Fibroblast of skin of back (primary cell): ENCODE results near the gene HSPBP1.

ENCODE experiments used
- DNase-seq: peaks from one replicate; pipeline ENCODE4 v3.0.0-alpha.2; 2013

HSPBP1 gene

DNA sequence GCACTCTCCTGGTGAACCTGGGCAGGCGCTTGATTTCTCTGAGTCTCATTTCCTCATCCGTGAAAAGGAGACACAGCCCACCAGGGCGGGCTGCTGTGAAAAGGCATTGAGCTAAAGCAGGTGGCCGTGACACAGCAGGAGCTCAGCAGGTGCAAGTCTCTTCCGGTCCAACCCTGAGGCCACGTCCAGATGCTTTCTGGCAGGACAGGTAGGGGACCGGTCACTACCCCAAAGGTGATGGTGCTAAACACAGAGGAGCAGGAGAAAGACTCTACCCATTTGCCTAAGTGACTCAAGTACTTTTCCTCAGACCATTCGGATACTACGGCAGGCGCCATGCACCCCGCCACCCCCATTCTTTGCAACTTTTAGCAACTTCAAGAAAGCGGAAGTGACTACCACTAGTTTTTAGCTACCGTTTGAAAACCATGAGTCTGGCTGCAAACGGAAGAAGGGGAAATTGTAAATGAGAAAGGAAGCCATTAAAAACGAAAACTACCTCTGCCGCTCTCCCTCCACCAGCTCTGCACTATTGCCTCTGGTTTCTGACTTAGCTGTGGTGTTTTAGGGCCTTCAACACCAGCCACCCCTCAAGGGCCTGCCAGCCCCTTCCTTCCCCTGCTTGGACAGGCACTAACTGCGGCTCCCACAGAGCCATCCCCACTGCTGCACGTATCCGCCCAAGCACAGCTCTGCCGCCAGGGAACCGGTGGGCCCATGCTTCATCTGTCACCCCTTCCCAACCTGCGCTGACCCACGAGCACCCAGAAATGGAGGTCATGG is 25.9 kb downstream of the HSPBP1 start:
- no peak for DNase-seq

DNA sequence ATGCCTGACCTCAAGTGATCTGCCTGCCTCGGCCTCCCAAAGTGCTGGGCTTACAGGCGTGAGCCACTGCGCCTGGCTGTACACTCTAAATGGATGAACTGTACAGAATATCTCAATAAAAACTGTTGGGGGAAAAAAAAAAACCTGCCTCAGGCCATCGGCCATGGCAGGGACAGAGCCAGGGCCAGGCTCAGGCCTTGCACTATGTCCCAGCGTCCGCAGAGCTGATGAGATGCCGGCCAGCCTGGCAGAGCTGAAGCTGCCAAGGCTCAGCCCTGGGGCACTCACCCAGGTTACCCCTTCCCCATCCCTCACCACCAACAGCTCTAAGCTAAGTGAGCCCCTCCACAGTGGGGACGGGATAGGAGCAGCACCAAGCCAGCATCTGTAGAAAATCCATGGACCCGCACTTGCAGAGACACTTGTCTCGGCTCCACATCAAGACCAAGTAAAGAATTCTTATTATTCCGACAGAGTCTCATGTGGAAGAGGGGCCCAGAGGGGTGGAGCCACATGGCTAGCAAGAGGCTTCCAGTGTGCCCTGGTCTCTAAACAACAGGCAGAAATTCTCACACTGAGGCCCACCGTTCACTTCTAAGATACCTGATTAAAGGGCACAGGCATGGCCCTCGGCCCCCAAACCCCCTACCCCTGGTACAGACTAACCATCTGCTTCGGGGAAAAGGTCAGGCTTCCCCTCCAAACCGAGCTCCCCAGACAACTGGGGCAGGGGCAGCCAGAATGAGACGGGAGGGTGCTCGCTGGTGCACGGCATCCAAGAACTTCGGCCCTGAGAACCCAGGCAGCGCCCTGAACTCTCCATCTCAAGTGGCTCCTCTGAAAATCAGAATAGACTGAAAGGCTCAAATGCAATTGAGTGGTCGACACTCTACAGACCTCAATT is 26.9 kb downstream of the HSPBP1 start:
- DNase-seq = no peak

DNA sequence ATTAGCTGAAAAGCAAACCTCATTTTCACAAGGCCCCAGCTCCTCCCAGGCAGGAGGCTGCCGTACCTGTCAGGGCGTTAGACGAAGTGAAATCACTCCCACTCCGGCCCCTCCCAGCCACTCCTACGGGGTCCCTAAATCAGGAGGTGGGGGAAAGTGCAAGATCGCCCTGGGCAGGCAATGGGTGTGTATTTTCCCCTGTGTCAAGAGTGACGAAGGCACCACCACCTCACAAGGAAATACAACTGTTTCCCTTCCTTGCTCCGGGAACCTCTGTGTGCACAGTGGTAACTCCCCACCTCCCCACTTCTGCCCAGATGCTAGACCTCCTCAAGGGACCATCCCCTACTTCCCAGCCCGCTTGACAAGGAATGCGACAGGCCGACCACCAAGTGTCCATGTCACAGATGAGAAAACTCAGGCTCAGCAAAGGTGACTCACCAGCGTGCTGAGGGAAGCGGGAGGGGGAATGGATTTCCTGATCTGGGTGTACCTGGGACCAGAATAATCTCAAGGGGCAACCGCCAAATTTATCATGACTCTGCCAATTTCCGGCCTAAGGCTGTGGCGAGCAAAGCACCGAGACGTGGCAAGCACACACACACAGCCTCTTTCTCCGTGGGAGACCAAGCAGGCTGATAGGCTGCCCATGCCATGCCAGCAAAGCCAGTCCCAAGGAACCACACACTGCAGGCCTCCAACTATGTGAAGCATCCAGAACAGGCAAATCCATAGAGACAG is 28.4 kb downstream of the HSPBP1 start:
- peak; percentile 20 for DNase-seq

DNA sequence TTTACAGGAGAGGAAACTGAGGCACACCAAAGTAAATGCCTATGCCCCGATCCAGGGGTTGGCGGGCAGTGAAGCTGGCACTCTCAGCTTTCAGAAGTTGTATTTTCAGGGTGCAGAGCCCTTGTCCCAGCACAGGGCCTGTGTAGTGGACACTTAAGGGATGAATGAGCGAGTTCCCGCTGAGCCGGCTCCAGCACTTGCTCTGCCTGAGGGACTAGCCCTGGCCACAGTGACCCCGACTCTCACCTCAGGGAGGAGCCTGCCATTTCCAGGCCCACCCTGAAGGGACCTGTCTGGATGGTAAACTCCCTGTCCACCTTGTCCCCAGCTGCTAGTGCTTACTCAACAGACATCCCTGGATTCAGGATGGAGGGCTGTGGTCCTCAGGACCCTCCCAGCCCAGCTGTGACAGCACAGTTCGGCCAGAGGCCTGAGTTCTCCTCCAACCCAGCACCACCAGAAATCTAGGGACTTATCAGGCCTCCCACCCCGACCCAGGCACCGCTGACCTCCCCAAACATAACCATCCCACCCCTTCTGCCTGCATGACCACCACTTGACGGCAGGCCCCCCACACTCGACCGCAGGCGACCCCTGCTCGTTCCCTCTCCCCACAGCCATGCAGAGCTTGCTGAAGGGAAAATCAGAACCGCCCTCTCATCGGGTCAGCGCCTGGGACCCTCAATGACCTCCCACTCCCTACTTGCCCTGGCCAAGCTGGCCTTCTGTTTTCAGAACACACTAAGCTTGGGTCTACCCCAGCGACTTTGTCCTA is 29.5 kb downstream of the HSPBP1 start:
- no peak for DNase-seq

DNA sequence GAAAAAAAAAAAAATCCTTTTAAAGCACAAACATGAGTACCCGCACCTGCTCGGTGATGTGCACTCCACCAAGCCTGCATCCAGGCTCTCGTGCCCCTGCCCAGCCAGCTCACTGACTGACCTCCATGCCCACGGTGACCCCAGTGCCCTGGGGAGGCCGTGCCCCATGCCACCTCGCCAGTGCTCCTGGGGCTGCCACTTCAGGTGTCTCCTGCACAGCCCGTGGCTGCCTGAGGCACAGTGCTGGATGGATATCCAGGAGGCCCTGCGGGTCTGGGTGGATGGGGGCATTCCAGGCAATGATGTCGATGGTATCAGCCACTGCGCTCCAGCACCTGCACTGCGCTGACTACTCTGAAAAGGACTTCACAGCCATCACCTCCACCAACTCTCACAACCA is 30.1 kb downstream of the HSPBP1 start:
- DNase-seq = no peak

DNA sequence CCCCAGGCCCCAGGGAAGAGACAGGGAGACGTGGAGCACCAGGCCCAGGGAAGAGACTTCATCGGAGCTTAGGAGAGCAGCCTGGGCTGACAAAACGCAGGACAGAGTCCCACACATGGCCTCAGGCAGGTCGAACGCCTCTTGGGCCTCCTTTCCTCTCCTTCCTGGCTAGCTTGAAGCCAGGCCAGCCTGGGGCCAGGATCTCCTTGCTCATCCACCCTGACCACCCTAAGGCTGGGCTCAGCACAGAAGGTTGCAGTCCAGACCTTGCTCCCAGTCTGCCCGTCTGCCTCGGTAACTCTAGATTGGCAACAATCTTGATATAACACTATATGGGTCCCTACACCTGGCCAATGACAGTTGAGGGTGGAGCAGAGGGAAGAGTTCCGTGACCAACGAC is 31.2 kb downstream of the HSPBP1 start:
- no peak for DNase-seq

DNA sequence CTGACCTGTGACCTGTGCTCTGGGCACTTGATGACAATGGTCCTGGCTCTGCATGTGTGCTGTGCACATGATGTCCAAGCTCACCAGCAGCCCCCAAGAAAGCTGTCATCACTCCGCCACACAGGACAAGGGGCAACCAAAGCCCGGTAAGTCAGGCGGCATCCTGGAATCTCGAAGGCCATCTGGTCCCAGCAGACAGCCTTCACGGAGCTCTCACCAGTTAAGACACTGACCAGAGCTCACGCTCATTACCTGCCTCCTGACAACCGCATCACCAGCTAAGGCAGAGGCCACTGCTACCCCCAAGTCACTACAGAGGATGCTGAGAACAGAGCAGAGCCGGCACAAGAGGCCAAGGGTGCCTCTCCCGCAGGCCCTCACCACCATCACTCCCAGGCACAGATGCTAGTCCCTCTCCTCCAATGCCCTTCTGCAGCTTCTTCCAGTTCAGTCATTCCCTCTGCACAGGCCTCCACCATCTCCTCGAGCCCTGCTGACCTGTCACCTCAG is 31.7 kb downstream of the HSPBP1 start:
- DNase-seq = no peak

DNA sequence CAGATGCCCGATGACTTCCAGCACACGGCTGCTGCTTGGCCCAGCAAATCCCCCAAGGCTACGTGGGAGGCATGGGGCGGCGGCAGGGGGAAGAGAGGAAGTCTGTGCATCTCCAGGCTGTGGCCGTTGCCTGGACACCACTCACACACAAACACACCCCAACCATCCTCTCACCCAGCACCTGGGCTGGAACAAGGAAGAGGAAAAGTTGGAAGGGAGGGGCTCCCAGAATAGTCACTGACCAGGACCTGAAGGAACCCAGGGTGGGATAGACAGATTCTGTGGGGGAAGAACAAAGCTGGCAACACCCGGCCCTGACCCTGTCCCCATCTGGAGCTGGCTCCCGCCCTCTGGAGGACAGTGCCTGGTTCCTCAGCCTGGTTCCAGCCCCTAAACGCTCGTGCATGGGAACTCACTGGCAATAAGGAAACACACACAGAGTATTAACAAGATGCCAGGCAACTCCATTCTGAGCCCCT is 32.2 kb downstream of the HSPBP1 start:
- no peak for DNase-seq

DNA sequence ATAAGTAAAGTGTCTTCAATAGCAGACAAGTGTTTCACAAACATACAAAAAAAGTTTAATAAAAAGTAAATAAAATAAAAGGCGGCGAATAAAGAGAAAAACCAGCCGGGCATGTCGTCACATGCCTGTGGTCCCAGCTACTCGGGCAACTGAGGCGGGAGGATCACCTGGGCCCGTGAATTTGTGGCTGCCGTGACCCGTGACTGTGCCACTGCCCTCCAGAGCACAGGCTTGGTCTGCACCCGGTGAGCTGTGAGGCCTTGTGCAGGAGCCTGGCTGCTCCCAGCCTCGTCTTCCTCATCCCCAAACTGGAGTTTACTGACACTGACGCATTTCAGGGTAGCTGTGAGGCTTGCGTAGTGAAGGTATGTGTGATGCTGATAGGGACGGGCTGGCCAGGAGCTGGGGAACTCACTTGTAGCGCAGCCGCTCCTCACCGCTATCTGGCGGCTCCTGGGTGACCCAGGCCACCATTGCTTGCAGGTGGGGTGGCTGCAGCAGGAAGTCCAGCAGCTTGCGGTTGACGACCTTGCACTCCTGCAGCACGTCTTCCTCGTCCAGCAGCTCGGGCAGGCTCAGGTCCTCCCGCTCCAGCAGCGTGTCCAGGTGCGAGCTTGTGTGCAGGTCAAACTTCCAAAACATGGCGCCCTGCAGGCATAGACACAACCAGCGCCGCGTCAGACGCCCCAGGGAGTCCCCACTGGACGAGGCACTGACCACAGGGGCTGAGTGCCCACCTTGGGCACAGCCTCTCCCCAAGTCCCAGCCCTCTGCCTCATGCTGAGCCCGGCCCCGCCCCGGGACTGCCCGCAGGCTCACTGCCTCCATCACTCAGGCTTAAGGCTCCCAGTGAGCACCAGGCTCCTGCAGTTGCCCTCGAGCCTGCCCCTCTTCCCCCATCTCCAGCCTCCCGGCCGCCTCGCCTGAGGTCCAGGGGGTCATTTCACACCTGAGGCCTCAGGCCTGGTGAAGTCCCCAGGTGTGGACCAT is 33.2 kb downstream of the HSPBP1 start:
- no peak for DNase-seq

DNA sequence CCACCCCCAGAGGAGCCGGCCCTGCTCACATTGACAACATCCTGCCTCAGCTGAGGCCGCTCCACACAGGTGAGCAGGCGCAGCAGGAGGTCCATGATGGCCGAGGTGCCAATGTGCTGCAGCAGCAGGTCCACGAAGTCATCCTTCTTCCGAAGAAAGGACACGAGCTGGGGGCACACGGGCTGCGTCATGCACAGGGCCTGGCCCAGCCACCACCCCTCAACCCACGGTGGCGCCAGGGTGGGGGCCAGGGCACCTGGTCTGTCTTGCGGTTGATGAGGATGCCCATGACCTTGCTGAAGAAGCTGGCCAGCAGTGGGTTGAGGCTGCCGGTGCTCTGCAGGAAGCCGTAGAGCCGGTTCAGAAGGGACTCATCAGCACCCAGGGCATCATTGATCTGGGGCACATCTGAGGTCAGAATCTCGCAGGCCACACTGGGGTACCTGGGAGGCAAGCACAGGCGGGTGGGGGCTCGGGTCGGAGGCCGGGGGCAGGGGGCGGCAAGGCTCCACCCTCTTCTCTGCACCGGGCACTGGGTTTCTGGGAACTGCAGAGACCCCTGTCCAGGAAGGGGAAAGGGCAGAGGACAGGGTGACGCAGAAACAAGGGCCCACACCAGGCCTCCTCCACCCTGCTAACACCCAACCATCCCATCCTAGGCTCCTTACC is 34.5 kb downstream of the HSPBP1 start:
- DNase-seq = no peak

DNA sequence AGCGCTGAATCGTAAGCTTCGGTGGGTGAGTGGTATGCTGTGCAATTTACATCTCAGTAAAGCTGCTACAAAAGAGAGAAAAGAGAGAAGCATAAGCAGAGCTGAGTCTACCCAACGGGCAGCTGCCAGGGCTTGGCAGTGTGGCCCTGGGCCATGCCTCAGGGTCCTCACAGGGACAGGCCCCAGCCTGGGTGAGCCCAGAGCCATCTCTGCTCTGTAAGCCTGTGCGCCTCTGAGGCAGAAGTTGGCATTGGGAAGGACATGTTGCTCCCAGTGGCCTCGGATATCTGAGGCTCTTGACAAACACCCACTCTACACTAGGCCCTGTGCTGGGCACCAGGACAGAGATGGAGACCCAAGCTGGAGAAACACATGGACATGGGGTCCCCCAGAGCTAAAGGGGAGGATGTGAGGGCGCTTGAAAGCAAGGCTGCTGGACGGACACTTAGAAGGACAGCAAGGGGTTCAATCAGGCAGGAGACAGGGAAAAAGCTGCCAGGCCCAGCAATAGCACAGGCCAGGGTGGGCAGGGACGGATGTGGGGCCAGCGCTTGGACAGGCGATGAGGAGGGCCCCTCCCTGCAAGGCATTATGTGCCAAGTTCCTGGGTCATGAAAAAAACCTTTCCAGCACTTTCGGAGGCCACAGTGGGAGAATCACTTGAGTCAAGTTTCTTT is 35.8 kb downstream of the HSPBP1 start:
- DNase-seq = no peak

DNA sequence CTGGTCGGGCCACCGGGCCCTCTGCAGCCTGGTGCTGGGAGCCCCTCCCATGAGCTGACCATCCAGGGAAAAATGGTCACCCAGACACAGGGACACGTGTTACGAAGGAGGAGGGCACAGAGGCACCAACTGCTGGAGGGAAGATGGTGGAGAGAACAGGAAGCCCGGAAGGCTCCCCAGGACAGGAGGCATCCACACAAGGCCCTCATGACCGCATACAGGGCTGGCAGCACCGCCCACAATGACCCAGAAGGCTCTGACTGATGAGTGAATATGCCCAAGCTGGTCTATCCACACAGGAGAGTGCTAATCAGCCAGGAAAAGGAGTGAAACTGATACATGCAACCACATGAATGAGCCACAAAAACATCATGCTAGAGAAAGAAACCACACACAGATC is 37.4 kb downstream of the HSPBP1 start:
- no peak for DNase-seq

DNA sequence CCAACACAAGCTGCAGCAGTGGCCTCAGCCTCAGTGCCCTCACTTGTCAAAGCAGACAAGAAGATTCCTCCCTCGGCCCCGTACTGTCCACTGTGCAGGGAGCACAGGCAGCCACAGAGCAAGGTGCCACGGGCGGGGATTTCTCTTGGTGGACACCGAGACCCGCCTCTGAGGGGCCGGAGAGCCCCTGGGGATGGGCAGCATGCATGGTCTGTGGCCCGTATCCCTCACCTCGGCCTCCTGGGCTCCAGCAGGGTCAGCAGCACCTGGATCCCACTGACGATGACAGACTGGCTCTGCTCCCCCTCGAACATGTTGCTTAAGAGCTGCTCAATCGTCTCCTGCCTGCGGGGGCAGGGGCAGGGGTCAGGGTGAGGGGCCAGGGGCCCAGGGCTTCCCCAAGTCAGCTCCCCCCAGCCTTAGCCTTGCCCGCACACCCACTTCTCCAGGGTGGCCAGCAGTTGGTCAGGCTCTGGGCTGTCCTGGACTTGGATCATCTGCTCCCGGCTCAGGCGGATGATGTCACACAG is 37.9 kb downstream of the HSPBP1 start:
- no peak for DNase-seq

DNA sequence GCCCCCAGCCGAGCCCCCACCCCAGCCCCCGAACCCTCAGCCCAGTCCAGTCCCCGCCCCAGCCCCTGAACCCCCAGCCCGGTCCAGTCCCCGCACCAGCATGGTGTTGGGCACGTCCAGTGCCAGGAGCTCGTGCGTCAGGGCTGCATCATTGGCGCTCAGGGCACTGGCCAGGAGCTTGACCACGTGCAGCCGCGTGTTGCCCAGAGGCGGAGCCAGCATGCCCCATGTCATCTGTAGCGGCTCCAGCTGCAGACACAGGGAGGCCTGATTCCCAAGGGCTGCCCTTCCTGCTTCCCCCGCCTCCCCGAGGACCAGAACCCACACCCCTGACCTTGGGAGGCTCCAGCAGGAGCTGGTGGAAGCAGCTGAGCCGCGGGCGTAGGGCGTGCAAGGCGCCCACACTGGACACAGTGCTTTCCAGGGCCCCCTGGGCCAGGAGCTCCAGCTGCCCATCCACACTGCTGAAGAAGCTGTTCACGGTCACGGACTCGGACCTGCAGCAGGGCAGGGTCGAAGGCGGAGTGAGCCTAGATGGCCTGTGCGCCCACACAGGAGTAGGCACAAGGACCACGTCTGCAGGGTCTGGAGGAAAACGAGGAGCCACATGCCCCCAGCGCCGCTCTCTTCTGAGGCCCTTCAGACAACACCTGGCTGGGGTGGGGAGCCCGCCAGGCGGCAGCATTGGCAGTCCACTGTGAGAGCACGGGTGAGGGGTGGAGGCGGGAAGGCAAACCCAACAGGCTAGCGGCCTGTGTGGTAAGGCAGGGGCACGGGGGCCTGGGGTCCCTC is 38.6 kb downstream of the HSPBP1 start:
- no peak for DNase-seq

DNA sequence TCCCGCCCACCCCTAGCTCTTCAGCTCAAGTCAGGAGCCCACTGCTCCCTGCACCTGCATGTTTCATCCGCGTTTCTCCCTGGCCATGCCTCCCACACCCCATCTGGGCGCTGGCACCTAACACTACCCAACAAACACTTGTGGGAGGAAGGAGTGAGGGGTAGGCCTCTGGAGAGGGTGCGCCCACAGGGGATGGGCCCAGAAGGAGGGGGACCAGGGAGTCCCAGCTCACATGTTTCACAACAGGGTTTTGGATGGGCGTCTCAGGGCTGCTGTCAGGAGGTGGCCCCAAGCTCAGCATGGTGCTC is 39.2 kb downstream of the HSPBP1 start:
- DNase-seq = no peak

DNA sequence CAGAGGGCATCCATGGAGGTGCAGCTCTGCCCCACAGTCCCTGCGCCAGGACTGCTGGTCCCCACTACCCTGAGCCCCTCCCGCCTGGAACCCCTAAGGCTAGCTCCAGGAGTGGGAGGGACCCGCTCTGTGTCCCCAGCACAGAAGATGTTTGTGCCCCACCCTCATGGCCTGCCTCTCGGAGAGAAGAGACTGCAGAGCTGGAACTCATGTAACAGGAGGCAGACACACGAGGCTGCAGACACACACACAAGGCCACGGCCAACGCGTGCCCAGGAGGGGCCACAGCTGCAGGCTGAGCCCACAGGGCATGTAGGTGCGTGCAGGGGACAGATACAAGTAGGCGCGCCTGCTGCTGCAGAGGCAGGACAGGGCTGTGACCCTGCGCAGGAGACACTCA is 40.9 kb downstream of the HSPBP1 start:
- DNase-seq = no peak

DNA sequence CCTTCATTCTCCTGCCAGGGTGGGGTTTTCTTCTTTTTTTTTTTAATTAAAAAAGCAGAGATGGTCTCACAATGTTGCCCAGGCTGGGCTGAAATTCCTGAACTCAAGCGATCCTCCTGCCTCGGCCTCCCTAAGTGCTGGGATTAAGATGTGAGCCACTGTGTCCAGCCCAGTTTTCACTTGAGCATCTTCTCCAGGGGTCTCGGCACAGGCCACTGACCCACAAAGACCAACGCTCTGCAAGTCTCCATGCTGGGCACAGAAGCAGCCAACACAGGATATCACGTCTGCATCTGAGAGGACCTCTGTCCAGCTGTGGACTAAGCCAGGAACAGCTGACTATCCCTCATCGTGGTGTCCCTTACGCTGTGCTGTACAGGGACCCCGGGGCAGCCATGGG is 41.9 kb downstream of the HSPBP1 start:
- DNase-seq = no peak

DNA sequence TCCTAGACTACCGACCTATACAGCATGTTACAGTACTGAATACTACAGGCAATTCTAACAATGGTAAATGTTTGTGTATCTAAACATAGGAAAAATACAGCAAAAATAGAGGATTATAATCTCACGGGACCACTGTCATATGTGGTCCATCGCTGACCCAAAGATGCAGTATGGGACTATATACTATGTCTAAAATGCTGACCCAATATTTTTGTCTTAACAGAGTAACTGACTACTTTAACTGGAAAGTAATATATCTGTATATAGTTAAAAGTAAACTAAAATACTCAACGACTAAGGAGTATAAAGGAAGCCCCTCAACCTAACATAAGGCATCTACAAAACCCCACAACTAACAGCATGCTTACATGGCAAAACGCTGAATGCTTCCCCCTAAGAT is 46.9 kb downstream of the HSPBP1 start:
- no peak for DNase-seq

DNA sequence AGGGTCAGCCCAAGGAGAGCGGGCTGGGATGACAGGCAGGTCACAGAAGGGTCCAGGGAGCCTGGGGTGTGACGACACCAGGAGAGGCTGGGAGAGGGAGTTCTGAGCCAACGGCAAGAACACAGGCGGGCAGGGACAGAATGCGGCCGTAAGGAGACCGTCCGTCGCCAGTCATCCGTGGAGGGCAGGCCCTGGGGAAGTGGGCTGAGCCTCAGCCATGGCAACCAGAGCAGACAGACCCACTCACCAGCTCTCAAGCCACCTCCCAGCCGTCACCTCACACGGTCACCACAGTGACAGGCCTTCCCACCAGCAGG is 47.7 kb downstream of the HSPBP1 start:
- DNase-seq = no peak
